ENCODE results near the gene SPOCK1. TPM values are rescaled to one million over a fixed set of nuclear protein-coding genes. Genes with fewer than 3 reads are reported as not detected.

SPOCK1 gene
- total RNA-seq, 1 experiment from 2014 or later: 10.9 TPM

DNA sequence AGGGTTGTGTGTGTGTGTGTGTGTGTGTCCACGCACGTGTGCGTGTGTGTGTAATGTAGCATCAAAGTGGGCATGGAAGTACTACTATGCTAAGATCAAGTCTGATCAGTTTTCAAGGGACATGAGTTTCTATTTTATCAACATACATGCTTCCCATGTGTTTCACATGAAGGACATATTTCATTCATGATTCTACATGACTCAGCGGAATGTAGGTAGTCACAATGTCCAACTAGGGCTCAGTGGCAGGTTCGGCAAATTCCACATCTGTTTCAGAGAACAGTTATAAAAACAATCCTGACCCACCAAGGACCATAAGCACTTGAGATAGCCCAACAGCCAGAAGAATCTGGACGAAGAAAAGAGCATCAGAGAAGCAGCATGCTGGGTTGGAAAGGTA lies 148.3 kb downstream of the SPOCK1 start:
- Histone ChIP-seq H2AK5ac (ENCODE audit: insufficient read length, low read length) (no peak overlapping the region), H2BK120ac (ENCODE audit: low read depth, low read length, poor library complexity, severe bottlenecking) (no peak overlapping the region), H2BK20ac (ENCODE audit: low read depth, low read length, poor library complexity, severe bottlenecking) (no peak overlapping the region), H4K8ac (replicated peaks; ENCODE audit: insufficient read length, low read depth, low read length) (no peak overlapping the region), H3K27me3 (ENCODE audit: insufficient read depth, low read length) (no peaks in the 10 kb centered on the region), H4K20me1 (ENCODE audit: control insufficient read depth, insufficient read depth, insufficient read length) (no peaks in the 10 kb centered on the region), H3K9ac (ENCODE audit: extremely low read depth, insufficient read length, low read length) (no peak overlapping the region), H2AFZ (ENCODE audit: low read length) (no peak overlapping the region), H4K5ac (ENCODE audit: insufficient read length, low read depth, low read length) (no peak overlapping the region), H2BK15ac (ENCODE audit: low read depth, low read length) (no peak overlapping the region), H3K14ac (ENCODE audit: insufficient read depth, low read length) (no peak overlapping the region), H3K4me1 (ENCODE audit: insufficient read depth, low read length) (peaks cover 6% of the 10 kb centered on the region; the same call in 1 of the 2 replicates), H3K79me1 (ENCODE audit: insufficient read depth, low read depth, low read length, poor library complexity, severe bottlenecking) (no peaks in the 10 kb centered on the region), H3K23ac (ENCODE audit: insufficient read length, low read depth, low read length) (no peak overlapping the region), H3K4ac (ENCODE audit: low read depth, low read length) (no peak overlapping the region), H4K91ac (ENCODE audit: insufficient read length, low read depth, low read length) (no peak overlapping the region), H3K79me2 (ENCODE audit: insufficient read depth, low read length) (no peaks in the 10 kb centered on the region), H3K23me2 (ENCODE audit: insufficient read length, low read depth, low read length, poor library complexity, severe bottlenecking) (no peaks in the 10 kb centered on the region), H2BK5ac (ENCODE audit: insufficient read length, low read length) (no peak overlapping the region), H3K4me2 (ENCODE audit: insufficient read depth, insufficient read length, low read length) (no peak overlapping the region), H3K9me3 (ENCODE audit: control insufficient read depth, low read depth, low read length) (no peaks in the 10 kb centered on the region), H3K27ac (ENCODE audit: insufficient read length, low read depth, low read length) (no peak overlapping the region), H3K56ac (ENCODE audit: insufficient read length, low read depth, low read length) (no peak overlapping the region), H3K18ac (ENCODE audit: insufficient read length, low read depth, low read length) (no peak overlapping the region), H3T11ph (ENCODE audit: low read length) (no peak overlapping the region), H2BK12ac (ENCODE audit: insufficient read length, low read depth, low read length) (no peak overlapping the region)
- H3K27ac Mint-ChIP-seq: no peak overlapping the region; a peak in 1 of 7 replicates
- peaks cover 12 to 13% of the 10 kb centered on the region in 2 experiments for H3K4me1 Mint-ChIP-seq
- TF ChIP-seq, protein P1, sequence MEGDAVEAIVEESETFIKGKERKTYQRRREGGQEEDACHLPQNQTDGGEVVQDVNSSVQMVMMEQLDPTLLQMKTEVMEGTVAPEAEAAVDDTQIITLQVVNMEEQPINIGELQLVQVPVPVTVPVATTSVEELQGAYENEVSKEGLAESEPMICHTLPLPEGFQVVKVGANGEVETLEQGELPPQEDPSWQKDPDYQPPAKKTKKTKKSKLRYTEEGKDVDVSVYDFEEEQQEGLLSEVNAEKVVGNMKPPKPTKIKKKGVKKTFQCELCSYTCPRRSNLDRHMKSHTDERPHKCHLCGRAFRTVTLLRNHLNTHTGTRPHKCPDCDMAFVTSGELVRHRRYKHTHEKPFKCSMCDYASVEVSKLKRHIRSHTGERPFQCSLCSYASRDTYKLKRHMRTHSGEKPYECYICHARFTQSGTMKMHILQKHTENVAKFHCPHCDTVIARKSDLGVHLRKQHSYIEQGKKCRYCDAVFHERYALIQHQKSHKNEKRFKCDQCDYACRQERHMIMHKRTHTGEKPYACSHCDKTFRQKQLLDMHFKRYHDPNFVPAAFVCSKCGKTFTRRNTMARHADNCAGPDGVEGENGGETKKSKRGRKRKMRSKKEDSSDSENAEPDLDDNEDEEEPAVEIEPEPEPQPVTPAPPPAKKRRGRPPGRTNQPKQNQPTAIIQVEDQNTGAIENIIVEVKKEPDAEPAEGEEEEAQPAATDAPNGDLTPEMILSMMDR (conservative IDR thresholded peaks at IDR 0.05): no peak
- H3K27me3 Mint-ChIP-seq (ENCODE audit: low read depth): peaks cover 1% of the 10 kb centered on the region
- no peaks in the 10 kb centered on the region for H3K36me3 Mint-ChIP-seq (ENCODE audit: insufficient read depth in 1 of 3, low read depth in 3 of 3)
- H3K4me3 Mint-ChIP-seq: no peak overlapping the region
- no CpG with 5 or more reads among the region's 6 CpGs for WGBS (ENCODE audit: extremely low coverage, insufficient read length, low lambda C conversion rate)
- no peak for DNase-seq
- H3K9me3 Mint-ChIP-seq: no peaks in the 10 kb centered on the region

Measured in H9 (cell line).